ENCODE measurements around the gene FAM237B. TPM values are rescaled to one million over a fixed set of nuclear protein-coding genes. Genes with fewer than 3 reads are reported as not detected.
A peak's percentile ranks its signal among the peaks of the same experiment; 100 is the strongest.

Gene FAM237B
- total and polyA plus RNA-seq, 2 of the 13 experiments (the other 11 are each of a cell fraction or from before 2014, with no cell fraction given), result not detected

DNA sequence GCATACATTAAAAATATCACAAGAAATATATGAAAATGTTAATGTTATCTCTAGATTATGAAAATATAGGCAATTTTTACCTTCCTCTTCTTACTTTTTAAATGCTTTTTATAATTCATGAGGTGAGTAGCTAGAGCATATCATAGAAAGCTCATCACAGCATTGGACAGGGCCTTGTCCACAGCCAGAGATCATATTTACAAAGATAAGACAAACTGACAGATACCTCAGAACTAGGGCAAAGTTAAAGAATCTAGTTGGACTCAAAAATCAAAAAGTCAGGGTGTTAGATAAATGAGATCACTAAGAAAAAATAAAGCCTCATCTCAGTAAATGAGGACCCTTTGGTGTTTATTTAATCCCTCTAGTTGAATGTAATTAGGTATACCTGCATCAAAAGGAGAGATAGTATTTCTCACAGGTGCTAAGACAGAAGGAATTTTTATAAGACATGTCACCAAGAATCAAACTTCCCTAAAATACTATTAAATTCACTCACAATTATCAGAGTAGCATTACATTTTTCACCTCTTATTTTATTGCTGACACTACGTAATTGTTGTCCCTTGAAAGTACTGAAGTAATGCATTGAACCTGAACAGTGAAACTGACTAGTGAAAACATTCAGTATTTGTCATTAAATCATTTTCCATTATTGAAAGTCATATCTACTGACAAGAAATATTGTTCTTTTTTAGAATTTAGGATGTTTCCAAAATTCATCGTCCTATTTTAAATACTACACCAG is 50.5 kb downstream of the FAM237B start (continued):
- TF ChIP-seq NFKB2 (CRISPR knock-in tag; IDR thresholded peaks at IDR 0.05; ENCODE audit: borderline replicate concordance) (no peak), SIN3A (IDR thresholded peaks at IDR 0.05; ENCODE audit: borderline replicate concordance, low read depth, low read length) (no peak), AHR (CRISPR knock-in tag; IDR thresholded peaks at IDR 0.05) (no peak), KMT2B (CRISPR knock-in tag; IDR thresholded peaks at IDR 0.05) (no peak), NFRKB (IDR thresholded peaks at IDR 0.05) (no peak), POGZ (CRISPR knock-in tag; IDR thresholded peaks at IDR 0.05) (no peak), FIP1L1 (IDR thresholded peaks at IDR 0.05; ENCODE audit: borderline replicate concordance, insufficient read depth, low read depth, low read length) (no peak), JUN (CRISPR knock-in tag; IDR thresholded peaks at IDR 0.05) (no peak), ATF7-NPFF (CRISPR knock-in tag; IDR thresholded peaks at IDR 0.05; ENCODE audit: low read depth) (no peak), ZNF747 (CRISPR knock-in tag; IDR thresholded peaks at IDR 0.05; ENCODE audit: borderline replicate concordance) (no peak), ZNF670 (CRISPR knock-in tag; IDR thresholded peaks at IDR 0.05; ENCODE audit: borderline replicate concordance) (no peak), HES4 (CRISPR knock-in tag; IDR thresholded peaks at IDR 0.05; ENCODE audit: borderline replicate concordance) (no peak), RNF2 (conservative IDR thresholded peaks at IDR 0.05; ENCODE audit: low read depth) (no peak), RFX1 (IDR thresholded peaks at IDR 0.05) (no peak), ZNF737 (CRISPR knock-in tag; IDR thresholded peaks at IDR 0.05; ENCODE audit: borderline replicate concordance) (no peak), XBP1 (CRISPR knock-in tag; IDR thresholded peaks at IDR 0.05) (no peak)
- TF ChIP-seq, protein P1, sequence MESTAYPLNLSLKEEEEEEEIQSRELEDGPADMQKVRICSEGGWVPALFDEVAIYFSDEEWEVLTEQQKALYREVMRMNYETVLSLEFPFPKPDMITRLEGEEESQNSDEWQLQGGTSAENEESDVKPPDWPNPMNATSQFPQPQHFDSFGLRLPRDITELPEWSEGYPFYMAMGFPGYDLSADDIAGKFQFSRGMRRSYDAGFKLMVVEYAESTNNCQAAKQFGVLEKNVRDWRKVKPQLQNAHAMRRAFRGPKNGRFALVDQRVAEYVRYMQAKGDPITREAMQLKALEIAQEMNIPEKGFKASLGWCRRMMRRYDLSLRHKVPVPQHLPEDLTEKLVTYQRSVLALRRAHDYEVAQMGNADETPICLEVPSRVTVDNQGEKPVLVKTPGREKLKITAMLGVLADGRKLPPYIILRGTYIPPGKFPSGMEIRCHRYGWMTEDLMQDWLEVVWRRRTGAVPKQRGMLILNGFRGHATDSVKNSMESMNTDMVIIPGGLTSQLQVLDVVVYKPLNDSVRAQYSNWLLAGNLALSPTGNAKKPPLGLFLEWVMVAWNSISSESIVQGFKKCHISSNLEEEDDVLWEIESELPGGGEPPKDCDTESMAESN (CRISPR knock-in tag; conservative IDR thresholded peaks at IDR 0.05), result no peak
- TF ChIP-seq, protein P2, sequence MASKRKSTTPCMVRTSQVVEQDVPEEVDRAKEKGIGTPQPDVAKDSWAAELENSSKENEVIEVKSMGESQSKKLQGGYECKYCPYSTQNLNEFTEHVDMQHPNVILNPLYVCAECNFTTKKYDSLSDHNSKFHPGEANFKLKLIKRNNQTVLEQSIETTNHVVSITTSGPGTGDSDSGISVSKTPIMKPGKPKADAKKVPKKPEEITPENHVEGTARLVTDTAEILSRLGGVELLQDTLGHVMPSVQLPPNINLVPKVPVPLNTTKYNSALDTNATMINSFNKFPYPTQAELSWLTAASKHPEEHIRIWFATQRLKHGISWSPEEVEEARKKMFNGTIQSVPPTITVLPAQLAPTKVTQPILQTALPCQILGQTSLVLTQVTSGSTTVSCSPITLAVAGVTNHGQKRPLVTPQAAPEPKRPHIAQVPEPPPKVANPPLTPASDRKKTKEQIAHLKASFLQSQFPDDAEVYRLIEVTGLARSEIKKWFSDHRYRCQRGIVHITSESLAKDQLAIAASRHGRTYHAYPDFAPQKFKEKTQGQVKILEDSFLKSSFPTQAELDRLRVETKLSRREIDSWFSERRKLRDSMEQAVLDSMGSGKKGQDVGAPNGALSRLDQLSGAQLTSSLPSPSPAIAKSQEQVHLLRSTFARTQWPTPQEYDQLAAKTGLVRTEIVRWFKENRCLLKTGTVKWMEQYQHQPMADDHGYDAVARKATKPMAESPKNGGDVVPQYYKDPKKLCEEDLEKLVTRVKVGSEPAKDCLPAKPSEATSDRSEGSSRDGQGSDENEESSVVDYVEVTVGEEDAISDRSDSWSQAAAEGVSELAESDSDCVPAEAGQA (IDR thresholded peaks at IDR 0.05; ENCODE audit: low read depth), result no peak
- TF ChIP-seq, protein P2 (CRISPR knock-in tag; IDR thresholded peaks at IDR 0.05; ENCODE audit: borderline replicate concordance), result no peak
- TF ChIP-seq, protein P3, sequence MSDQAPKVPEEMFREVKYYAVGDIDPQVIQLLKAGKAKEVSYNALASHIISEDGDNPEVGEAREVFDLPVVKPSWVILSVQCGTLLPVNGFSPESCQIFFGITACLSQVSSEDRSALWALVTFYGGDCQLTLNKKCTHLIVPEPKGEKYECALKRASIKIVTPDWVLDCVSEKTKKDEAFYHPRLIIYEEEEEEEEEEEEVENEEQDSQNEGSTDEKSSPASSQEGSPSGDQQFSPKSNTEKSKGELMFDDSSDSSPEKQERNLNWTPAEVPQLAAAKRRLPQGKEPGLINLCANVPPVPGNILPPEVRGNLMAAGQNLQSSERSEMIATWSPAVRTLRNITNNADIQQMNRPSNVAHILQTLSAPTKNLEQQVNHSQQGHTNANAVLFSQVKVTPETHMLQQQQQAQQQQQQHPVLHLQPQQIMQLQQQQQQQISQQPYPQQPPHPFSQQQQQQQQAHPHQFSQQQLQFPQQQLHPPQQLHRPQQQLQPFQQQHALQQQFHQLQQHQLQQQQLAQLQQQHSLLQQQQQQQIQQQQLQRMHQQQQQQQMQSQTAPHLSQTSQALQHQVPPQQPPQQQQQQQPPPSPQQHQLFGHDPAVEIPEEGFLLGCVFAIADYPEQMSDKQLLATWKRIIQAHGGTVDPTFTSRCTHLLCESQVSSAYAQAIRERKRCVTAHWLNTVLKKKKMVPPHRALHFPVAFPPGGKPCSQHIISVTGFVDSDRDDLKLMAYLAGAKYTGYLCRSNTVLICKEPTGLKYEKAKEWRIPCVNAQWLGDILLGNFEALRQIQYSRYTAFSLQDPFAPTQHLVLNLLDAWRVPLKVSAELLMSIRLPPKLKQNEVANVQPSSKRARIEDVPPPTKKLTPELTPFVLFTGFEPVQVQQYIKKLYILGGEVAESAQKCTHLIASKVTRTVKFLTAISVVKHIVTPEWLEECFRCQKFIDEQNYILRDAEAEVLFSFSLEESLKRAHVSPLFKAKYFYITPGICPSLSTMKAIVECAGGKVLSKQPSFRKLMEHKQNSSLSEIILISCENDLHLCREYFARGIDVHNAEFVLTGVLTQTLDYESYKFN (CRISPR knock-in tag; conservative IDR thresholded peaks at IDR 0.05), result peak; percentile 79
